Esophagus muscularis mucosa (tissue), 4 donors: ENCODE measurements around the gene CC2D2B.
A peak's percentile ranks its signal among the peaks of the same experiment; 100 is the strongest.

Experiments
- EP300 ChIP-seq: sonication (generic); formaldehyde crosslinking; IDR thresholded peaks from one replicate; pipeline ENCODE4 v1.6.1; 2017; ENCODE audit warnings: antibody characterized with exemption
- POLR2A ChIP-seq: fragments of 450-650 bp; IDR thresholded peaks from one replicate; pipeline ENCODE4 v1.6.1; 2017; ENCODE audit warnings: antibody characterized with exemption, moderate library complexity, mild to moderate bottlenecking, low read depth
- TF ChIP-seq, protein P1 (sequence below), 3 experiments: fragments of 200-600 bp in 2 of 3; fragments of 450-650 bp in 1 of 3; sonication (generic) in 2 of 3; IDR thresholded peaks; one replicate each; pipeline ENCODE4 v1.5.1; 2017 to 2019; ENCODE audit warnings: antibody characterized with exemption in 3 of 3, mild to moderate bottlenecking in 2 of 3, moderate library complexity in 1 of 3

DNA sequence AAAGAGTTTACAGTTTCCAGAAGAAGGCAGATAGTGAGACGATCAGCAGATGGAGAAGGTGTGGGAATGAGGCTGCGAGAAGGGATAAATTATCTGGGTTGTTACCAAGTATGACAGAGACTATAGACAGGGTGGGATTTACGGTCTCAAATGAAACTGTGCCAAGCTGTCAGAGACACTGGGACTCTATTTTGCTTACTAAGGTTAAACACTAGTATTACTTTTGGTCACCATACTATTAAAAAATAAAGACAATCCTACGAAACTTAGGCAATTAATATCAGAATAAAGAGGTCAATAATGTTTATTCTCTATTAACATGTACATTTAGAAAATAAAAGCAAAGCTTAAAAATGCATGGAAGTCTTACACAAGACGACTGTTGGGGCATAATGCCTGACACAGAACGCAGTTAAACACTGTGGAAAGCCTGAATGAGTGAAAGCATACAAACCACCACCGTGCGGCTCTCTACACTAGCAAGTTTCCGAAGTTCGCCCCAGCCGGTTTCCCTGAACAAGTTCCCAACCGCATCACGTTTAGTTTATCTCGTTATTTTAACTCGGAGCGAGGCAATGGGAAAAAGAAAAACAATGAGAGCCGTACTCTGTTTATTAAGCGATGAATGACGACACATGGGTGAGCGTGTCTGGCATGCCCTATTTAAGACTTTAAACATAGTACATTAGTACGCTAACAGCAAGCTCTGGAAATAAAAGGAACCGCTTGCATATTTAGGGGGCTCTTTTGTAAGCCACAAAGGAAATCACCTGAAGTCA is 909 bp upstream of the CC2D2B start:
- TF ChIP-seq, protein P1, sequence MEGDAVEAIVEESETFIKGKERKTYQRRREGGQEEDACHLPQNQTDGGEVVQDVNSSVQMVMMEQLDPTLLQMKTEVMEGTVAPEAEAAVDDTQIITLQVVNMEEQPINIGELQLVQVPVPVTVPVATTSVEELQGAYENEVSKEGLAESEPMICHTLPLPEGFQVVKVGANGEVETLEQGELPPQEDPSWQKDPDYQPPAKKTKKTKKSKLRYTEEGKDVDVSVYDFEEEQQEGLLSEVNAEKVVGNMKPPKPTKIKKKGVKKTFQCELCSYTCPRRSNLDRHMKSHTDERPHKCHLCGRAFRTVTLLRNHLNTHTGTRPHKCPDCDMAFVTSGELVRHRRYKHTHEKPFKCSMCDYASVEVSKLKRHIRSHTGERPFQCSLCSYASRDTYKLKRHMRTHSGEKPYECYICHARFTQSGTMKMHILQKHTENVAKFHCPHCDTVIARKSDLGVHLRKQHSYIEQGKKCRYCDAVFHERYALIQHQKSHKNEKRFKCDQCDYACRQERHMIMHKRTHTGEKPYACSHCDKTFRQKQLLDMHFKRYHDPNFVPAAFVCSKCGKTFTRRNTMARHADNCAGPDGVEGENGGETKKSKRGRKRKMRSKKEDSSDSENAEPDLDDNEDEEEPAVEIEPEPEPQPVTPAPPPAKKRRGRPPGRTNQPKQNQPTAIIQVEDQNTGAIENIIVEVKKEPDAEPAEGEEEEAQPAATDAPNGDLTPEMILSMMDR (IDR thresholded peaks at IDR 0.05), result peak in 2 of 3 experiments; percentile 7 to 14
- TF ChIP-seq EP300, result no peak
- TF ChIP-seq POLR2A, result no peak
